ENCODE data around the gene NAGA.

Gene NAGA

GRCh38 chr22:42078469-42079318 is 8.1 kb upstream of the NAGA start:
- Histone ChIP-seq H3K27ac (replicated peaks; ENCODE audit: low read length) (peak overlapping the region; percentile 37), H4K8ac (ENCODE audit: low read depth, low read length) (no peak overlapping the region), H3K23ac (ENCODE audit: low read depth, low read length, poor library complexity) (no peak overlapping the region), H3K4me1 (ENCODE audit: control insufficient read depth in 2 of 2, insufficient read depth in 1 of 2, low read depth in 1 of 2, low read length in 2 of 2) (peaks cover 3 to 8% of the 10 kb centered on the region in 2 donors), H2BK12ac (ENCODE audit: low read length) (no peak overlapping the region), H2AK5ac (ENCODE audit: low read depth, low read length) (peak overlapping the region; percentile 18), H3K4me3 (ENCODE audit: low read length in 2 of 2) (peak overlapping the region; percentile 88 to 92), H3K4me2 (ENCODE audit: insufficient read depth, low read length, poor library complexity, severe bottlenecking) (peak overlapping the region; percentile 45), H3K36me3 (replicated peaks in 1 of 2; ENCODE audit: control insufficient read depth in 2 of 2, insufficient read depth in 2 of 2, low read length in 2 of 2) (peaks cover 3 to 21% of the 10 kb centered on the region in 2 donors), H3K9ac (ENCODE audit: low read depth, low read length, poor library complexity) (no peak overlapping the region), H3K4ac (ENCODE audit: low read length) (no peak overlapping the region), H2BK15ac (ENCODE audit: low read length) (no peak overlapping the region), H2AFZ (ENCODE audit: low read length) (peak overlapping the region; percentile 94), H4K91ac (ENCODE audit: low read depth, low read length, poor library complexity) (no peak overlapping the region), H3K27me3 (ENCODE audit: control insufficient read depth in 3 of 3, insufficient read depth in 3 of 3, low read depth in 1 of 3, low read length in 3 of 3) (no peaks in the 10 kb centered on the region), H3K79me1 (ENCODE audit: low read depth, low read length) (no peaks in the 10 kb centered on the region), H2BK5ac (ENCODE audit: low read length) (no peak overlapping the region), H3K9me3 (replicated peaks in 1 of 2; ENCODE audit: control insufficient read depth in 2 of 2, insufficient read depth in 1 of 2, low read depth in 1 of 2, low read length in 2 of 2) (peaks cover 0 to 10% of the 10 kb centered on the region in 2 donors), H2BK120ac (ENCODE audit: low read depth, low read length) (no peak overlapping the region), H3K18ac (ENCODE audit: low read length) (peak overlapping the region; percentile 29), H3K14ac (ENCODE audit: low read length) (no peak overlapping the region)
- no CpG with 5 or more reads among the region's 24 CpGs for WGBS, 2 donors (ENCODE audit: extremely low coverage in 2 of 2, insufficient read length in 2 of 2, insufficient replicate concordance in 1 of 2)
- no peak for DNase-seq (ENCODE audit: low spot score)

GRCh38 chr22:42077486-42078125 is 7.0 kb upstream of the NAGA start:
- no CpG with 5 or more reads among the region's 21 CpGs for WGBS, 2 donors (ENCODE audit: extremely low coverage in 2 of 2, insufficient read length in 2 of 2, insufficient replicate concordance in 1 of 2)
- H3K4me1 ChIP-seq (ENCODE audit: control insufficient read depth in 2 of 2, insufficient read depth in 1 of 2, low read depth in 1 of 2, low read length in 2 of 2), result peaks cover 3 to 8% of the 10 kb centered on the region in 2 donors
- H2AK5ac ChIP-seq (ENCODE audit: low read depth, low read length), result no peak overlapping the region
- no peaks in the 10 kb centered on the region for H3K79me1 ChIP-seq (ENCODE audit: low read depth, low read length)
- no peak overlapping the region for H2BK12ac ChIP-seq (ENCODE audit: low read length)
- no peak overlapping the region for H4K8ac ChIP-seq (ENCODE audit: low read depth, low read length)
- H3K4me3 ChIP-seq (ENCODE audit: low read length in 2 of 2), result no peak overlapping the region
- H3K4me2 ChIP-seq (ENCODE audit: insufficient read depth, low read length, poor library complexity, severe bottlenecking), result no peak overlapping the region
- no peak overlapping the region for H3K18ac ChIP-seq (ENCODE audit: low read length)
- H2AFZ ChIP-seq (ENCODE audit: low read length), result no peak overlapping the region
- no peak overlapping the region for H3K23ac ChIP-seq (ENCODE audit: low read depth, low read length, poor library complexity)
- H3K27me3 ChIP-seq (ENCODE audit: control insufficient read depth in 3 of 3, insufficient read depth in 3 of 3, low read depth in 1 of 3, low read length in 3 of 3), result no peaks in the 10 kb centered on the region
- peaks cover 0 to 11% of the 10 kb centered on the region in 2 donors for H3K9me3 ChIP-seq (replicated peaks in 1 of 2; ENCODE audit: control insufficient read depth in 2 of 2, insufficient read depth in 1 of 2, low read depth in 1 of 2, low read length in 2 of 2)
- no peak overlapping the region for H3K9ac ChIP-seq (ENCODE audit: low read depth, low read length, poor library complexity)
- peak overlapping the region; percentile 17 for H2BK5ac ChIP-seq (ENCODE audit: low read length)
- H3K14ac ChIP-seq (ENCODE audit: low read length), result no peak overlapping the region
- H3K4ac ChIP-seq (ENCODE audit: low read length), result no peak overlapping the region
- H3K36me3 ChIP-seq (replicated peaks in 1 of 2; ENCODE audit: control insufficient read depth in 2 of 2, insufficient read depth in 2 of 2, low read length in 2 of 2), result peaks cover 2 to 10% of the 10 kb centered on the region in 2 donors
- no peak overlapping the region for H3K27ac ChIP-seq (replicated peaks; ENCODE audit: low read length)
- DNase-seq (ENCODE audit: low spot score), result no peak
- no peak overlapping the region for H4K91ac ChIP-seq (ENCODE audit: low read depth, low read length, poor library complexity)
- H2BK15ac ChIP-seq (ENCODE audit: low read length), result peak overlapping the region; percentile 69
- no peak overlapping the region for H2BK120ac ChIP-seq (ENCODE audit: low read depth, low read length)

- no peak for DNase-seq (ENCODE audit: low spot score)
- Histone ChIP-seq H3K4ac (ENCODE audit: low read length) (no peak overlapping the region), H2AK5ac (ENCODE audit: low read depth, low read length) (no peak overlapping the region), H3K9me3 (replicated peaks in 1 of 2; ENCODE audit: control insufficient read depth in 2 of 2, insufficient read depth in 1 of 2, low read depth in 1 of 2, low read length in 2 of 2) (peaks cover 0 to 12% of the 10 kb centered on the region in 2 donors), H2BK15ac (ENCODE audit: low read length) (peak overlapping the region; percentile 7), H3K79me1 (ENCODE audit: low read depth, low read length) (no peaks in the 10 kb centered on the region), H4K91ac (ENCODE audit: low read depth, low read length, poor library complexity) (no peak overlapping the region), H3K4me3 (ENCODE audit: low read length in 2 of 2) (no peak overlapping the region), H3K23ac (ENCODE audit: low read depth, low read length, poor library complexity) (peak overlapping the region; percentile 20), H3K27ac (replicated peaks; ENCODE audit: low read length) (no peak overlapping the region), H2BK5ac (ENCODE audit: low read length) (peak overlapping the region; percentile 17), H2BK12ac (ENCODE audit: low read length) (no peak overlapping the region), H2BK120ac (ENCODE audit: low read depth, low read length) (no peak overlapping the region), H4K8ac (ENCODE audit: low read depth, low read length) (no peak overlapping the region), H3K36me3 (replicated peaks in 1 of 2; ENCODE audit: control insufficient read depth in 2 of 2, insufficient read depth in 2 of 2, low read length in 2 of 2) (peaks cover 0 to 4% of the 10 kb centered on the region in 2 donors), H3K18ac (ENCODE audit: low read length) (no peak overlapping the region), H3K27me3 (ENCODE audit: control insufficient read depth in 3 of 3, insufficient read depth in 3 of 3, low read depth in 1 of 3, low read length in 3 of 3) (no peaks in the 10 kb centered on the region), H3K14ac (ENCODE audit: low read length) (no peak overlapping the region), H2AFZ (ENCODE audit: low read length) (no peak overlapping the region), H3K9ac (ENCODE audit: low read depth, low read length, poor library complexity) (no peak overlapping the region), H3K4me2 (ENCODE audit: insufficient read depth, low read length, poor library complexity, severe bottlenecking) (no peak overlapping the region), H3K4me1 (ENCODE audit: control insufficient read depth in 2 of 2, insufficient read depth in 1 of 2, low read depth in 1 of 2, low read length in 2 of 2) (peaks cover 3 to 8% of the 10 kb centered on the region in 2 donors)
- no CpG with 5 or more reads among the region's 20 CpGs for WGBS, 2 donors (ENCODE audit: extremely low coverage in 2 of 2, insufficient read length in 2 of 2, insufficient replicate concordance in 1 of 2)
These were observed 6.3 kb upstream of the NAGA start for GRCh38 chr22:42076764-42077485.
